Keratinocyte (primary cell): ENCODE results near the gene TMEM53.

Experiments used
- CTCF ChIP-seq, 3 experiments: IDR thresholded peaks in 1 of 3; conservative IDR thresholded peaks in 1 of 3; optimal IDR thresholded peaks in 1 of 3; 2 replicates in 2 of 3; 3 replicates in 1 of 3; pipeline versions ENCODE3 to v1.5.1; 2011; ENCODE audit warnings: low read length in 3 of 3, mild to moderate bottlenecking in 3 of 3, moderate library complexity in 2 of 3, control low read depth in 1 of 3, inconsistent platforms in 1 of 3; ENCODE audit not compliant: insufficient read depth in 2 of 3; ENCODE audit errors: extremely low read depth in 1 of 3
- EZH2 ChIP-seq: IDR thresholded peaks from one replicate; pipeline ENCODE4 v1.6.1; 2012; ENCODE audit warnings: inconsistent platforms, mild to moderate bottlenecking, low read length, moderate library complexity

GRCh38 chr1:44672254-44672955, 1.9 kb downstream of the TMEM53 start:
- TF ChIP-seq CTCF (optimal IDR thresholded peaks at IDR 0.05 in 1 of 3, IDR thresholded peaks at IDR 0.05 in 1 of 3, conservative IDR thresholded peaks at IDR 0.05 in 1 of 3; ENCODE audit: extremely low read depth in 1 of 3, insufficient read depth in 2 of 3, low read length in 3 of 3) (no peak), EZH2 (no peak)
